GM12878 (cell line): ENCODE results near the gene ERFL.

ENCODE experiments used
- ELK1 ChIP-seq: IDR thresholded peaks from 2 replicates; pipeline ENCODE4 v1.6.1; 2012; ENCODE audit warnings: low read depth, low read length, improper control_type of control experiment
- ESRRA ChIP-seq: IDR thresholded peaks from 2 replicates; pipeline ENCODE4 v1.6.1; 2012; ENCODE audit warnings: mild to moderate bottlenecking, low read length, improper control_type of control experiment
- POLR2A ChIP-seq: IDR thresholded peaks from 2 replicates; pipeline ENCODE4 v1.6.1; 2011; ENCODE audit warnings: low read depth, mild to moderate bottlenecking, low read length
- POLR2AphosphoS5 ChIP-seq: IDR thresholded peaks from 2 replicates; pipeline ENCODE4 v1.6.1; 2011; ENCODE audit warnings: mild to moderate bottlenecking, low read length, inconsistent platforms
- TF ChIP-seq, protein P1 (sequence below), 3 experiments: IDR thresholded peaks in 2 of 3; conservative IDR thresholded peaks in 1 of 3; 2 replicates each; pipeline ENCODE4 v1.5.1; 2011; ENCODE audit warnings: low read depth in 3 of 3, low read length in 3 of 3, mild to moderate bottlenecking in 3 of 3, control low read depth in 2 of 3, moderate library complexity in 2 of 3, inconsistent platforms in 1 of 3, mixed read lengths in 1 of 3; ENCODE audit not compliant: control insufficient read depth in 2 of 3, insufficient read depth in 1 of 3; ENCODE audit errors: extremely low read depth in 1 of 3
- TF ChIP-seq, protein P2 (sequence below): IDR thresholded peaks from 2 replicates; pipeline ENCODE4 v1.6.1; 2012; ENCODE audit warnings: mild to moderate bottlenecking, low read depth, low read length

GRCh38 chr19:41859618-41860418, 68.4 kb downstream of the ERFL start, which contains the start of gene RPS19:
- TF ChIP-seq POLR2A (peak; percentile 99), ELK1 (peak; percentile 87), ESRRA (0 out of 2 replicates have a peak, but pooled peaks have one; percentile 36), POLR2AphosphoS5 (peak; percentile 98)
- TF ChIP-seq, protein P1, sequence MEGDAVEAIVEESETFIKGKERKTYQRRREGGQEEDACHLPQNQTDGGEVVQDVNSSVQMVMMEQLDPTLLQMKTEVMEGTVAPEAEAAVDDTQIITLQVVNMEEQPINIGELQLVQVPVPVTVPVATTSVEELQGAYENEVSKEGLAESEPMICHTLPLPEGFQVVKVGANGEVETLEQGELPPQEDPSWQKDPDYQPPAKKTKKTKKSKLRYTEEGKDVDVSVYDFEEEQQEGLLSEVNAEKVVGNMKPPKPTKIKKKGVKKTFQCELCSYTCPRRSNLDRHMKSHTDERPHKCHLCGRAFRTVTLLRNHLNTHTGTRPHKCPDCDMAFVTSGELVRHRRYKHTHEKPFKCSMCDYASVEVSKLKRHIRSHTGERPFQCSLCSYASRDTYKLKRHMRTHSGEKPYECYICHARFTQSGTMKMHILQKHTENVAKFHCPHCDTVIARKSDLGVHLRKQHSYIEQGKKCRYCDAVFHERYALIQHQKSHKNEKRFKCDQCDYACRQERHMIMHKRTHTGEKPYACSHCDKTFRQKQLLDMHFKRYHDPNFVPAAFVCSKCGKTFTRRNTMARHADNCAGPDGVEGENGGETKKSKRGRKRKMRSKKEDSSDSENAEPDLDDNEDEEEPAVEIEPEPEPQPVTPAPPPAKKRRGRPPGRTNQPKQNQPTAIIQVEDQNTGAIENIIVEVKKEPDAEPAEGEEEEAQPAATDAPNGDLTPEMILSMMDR (IDR thresholded peaks at IDR 0.05 in 2 of 3, conservative IDR thresholded peaks at IDR 0.05 in 1 of 3; ENCODE audit: control insufficient read depth in 2 of 3, extremely low read depth in 1 of 3, insufficient read depth in 1 of 3, low read depth in 3 of 3, low read length in 3 of 3), result peak in 2 of 3 experiments; percentile 51 to 62; a peak in 4 of 6 replicates
- TF ChIP-seq, protein P2, sequence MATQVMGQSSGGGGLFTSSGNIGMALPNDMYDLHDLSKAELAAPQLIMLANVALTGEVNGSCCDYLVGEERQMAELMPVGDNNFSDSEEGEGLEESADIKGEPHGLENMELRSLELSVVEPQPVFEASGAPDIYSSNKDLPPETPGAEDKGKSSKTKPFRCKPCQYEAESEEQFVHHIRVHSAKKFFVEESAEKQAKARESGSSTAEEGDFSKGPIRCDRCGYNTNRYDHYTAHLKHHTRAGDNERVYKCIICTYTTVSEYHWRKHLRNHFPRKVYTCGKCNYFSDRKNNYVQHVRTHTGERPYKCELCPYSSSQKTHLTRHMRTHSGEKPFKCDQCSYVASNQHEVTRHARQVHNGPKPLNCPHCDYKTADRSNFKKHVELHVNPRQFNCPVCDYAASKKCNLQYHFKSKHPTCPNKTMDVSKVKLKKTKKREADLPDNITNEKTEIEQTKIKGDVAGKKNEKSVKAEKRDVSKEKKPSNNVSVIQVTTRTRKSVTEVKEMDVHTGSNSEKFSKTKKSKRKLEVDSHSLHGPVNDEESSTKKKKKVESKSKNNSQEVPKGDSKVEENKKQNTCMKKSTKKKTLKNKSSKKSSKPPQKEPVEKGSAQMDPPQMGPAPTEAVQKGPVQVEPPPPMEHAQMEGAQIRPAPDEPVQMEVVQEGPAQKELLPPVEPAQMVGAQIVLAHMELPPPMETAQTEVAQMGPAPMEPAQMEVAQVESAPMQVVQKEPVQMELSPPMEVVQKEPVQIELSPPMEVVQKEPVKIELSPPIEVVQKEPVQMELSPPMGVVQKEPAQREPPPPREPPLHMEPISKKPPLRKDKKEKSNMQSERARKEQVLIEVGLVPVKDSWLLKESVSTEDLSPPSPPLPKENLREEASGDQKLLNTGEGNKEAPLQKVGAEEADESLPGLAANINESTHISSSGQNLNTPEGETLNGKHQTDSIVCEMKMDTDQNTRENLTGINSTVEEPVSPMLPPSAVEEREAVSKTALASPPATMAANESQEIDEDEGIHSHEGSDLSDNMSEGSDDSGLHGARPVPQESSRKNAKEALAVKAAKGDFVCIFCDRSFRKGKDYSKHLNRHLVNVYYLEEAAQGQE, result 0 out of 2 replicates have a peak, but pooled peaks have one; percentile 17
